RWPE1 (cell line): ENCODE results near the gene PTPN22.
"Not testable (repeated sequence)": the region's sequence is repeated elsewhere in the genome, so short reads cannot be mapped to it uniquely, and the experiment has no call there.

ENCODE experiments used
- CTCF ChIA-PET: fragments of 350-600 bp; sonication (Branson Sonifier 250); formaldehyde crosslinking; extraction: SDS; loops from one replicate; lab custom pipeline; 2021; lab: Yijun Ruan, JAX
- POLR2A ChIA-PET: fragments of 400-600 bp; formaldehyde crosslinking; extraction: SDS; loops from one replicate; lab custom pipeline; 2020; ENCODE audit warnings: antibody characterized with exemption; ENCODE audit not compliant: low non-redundant PET; lab: Yijun Ruan, JAX
- DNase-seq: peaks from one replicate; pipeline ENCODE4 v3.0.0; 2012; ENCODE audit warnings: low spot score
- H3K27ac ChIP-seq: fragments of 450-650 bp; 2 replicates; pipeline ENCODE4 v1.5.1; 2017
- TF ChIP-seq, protein P1 (sequence below): fragments of 450-650 bp; conservative IDR thresholded peaks from 2 replicates; pipeline ENCODE4 v1.5.1; 2017; ENCODE audit warnings: low read depth, mild to moderate bottlenecking

PTPN22 gene

GRCh38 chr1:113857776-113858175 is 13.7 kb downstream of the PTPN22 start:
- POLR2A ChIA-PET, result no interaction called here
- TF ChIP-seq, protein P1, sequence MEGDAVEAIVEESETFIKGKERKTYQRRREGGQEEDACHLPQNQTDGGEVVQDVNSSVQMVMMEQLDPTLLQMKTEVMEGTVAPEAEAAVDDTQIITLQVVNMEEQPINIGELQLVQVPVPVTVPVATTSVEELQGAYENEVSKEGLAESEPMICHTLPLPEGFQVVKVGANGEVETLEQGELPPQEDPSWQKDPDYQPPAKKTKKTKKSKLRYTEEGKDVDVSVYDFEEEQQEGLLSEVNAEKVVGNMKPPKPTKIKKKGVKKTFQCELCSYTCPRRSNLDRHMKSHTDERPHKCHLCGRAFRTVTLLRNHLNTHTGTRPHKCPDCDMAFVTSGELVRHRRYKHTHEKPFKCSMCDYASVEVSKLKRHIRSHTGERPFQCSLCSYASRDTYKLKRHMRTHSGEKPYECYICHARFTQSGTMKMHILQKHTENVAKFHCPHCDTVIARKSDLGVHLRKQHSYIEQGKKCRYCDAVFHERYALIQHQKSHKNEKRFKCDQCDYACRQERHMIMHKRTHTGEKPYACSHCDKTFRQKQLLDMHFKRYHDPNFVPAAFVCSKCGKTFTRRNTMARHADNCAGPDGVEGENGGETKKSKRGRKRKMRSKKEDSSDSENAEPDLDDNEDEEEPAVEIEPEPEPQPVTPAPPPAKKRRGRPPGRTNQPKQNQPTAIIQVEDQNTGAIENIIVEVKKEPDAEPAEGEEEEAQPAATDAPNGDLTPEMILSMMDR, result no peak
- H3K27ac ChIP-seq, result no peak overlapping the region
- DNase-seq, result no peak
- CTCF ChIA-PET, result no interaction called here

- POLR2A ChIA-PET, result no interaction called here
- CTCF ChIA-PET, result interaction anchor here (0.5 to 0.7 kb wide), 3 partner anchors 9 to 82 kb away, joined by 3 to 5 read pairs (median 3); no protein-coding TSS in a partner anchor
- H3K27ac ChIP-seq, result no peak overlapping the region
- no peak for DNase-seq
- TF ChIP-seq, protein P1, result no peak
These were observed 15.1 kb downstream of the PTPN22 start for GRCh38 chr1:113856401-113856790.

- ChIA-PET CTCF (interaction anchor here (0.5 to 0.9 kb wide), 4 partner anchors 9 to 83 kb away, joined by 3 to 5 read pairs (median 3); no protein-coding TSS in a partner anchor), POLR2A (no interaction called here)
- TF ChIP-seq, protein P1, result no peak
- no peak for DNase-seq
- no peak overlapping the region for H3K27ac ChIP-seq
These were observed 15.7 kb downstream of the PTPN22 start for GRCh38 chr1:113855630-113856400.

- POLR2A ChIA-PET, result no interaction called here
- TF ChIP-seq, protein P1, result no peak
- CTCF ChIA-PET, result no interaction called here
These were observed 17.3 kb downstream of the PTPN22 start for GRCh38 chr1:113854234-113854633.

DNA sequence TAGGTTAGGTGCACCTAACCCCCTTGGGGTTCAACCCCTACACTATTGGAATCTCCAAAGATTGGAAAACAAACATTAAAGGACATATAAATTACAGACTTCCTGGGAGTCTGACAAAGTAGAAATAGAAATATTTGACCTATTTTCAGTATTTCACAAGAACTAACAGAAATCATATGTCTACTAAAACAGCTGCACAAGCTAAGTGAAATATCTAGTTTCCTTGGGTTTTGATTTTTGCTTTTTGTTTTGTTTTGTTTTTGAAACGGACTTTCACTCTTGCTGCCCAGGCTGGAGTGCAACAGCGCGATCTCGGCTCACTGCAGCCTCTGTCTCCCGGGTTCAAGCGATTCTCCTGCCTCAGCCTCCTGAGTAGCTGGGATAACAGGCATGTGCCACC is 18.8 kb downstream of the PTPN22 start:
- DNase-seq, CTCF ChIA-PET: not testable (repeated sequence)
- POLR2A ChIA-PET, result interaction anchor here (0.6 kb wide), 1 partner anchor 16 kb away, joined by 3 read pairs; no protein-coding TSS in a partner anchor

More at GRCh38 chr1:113854234-113854633, 17.3 kb downstream of the PTPN22 start:
- no peak for DNase-seq
- H3K27ac ChIP-seq, result no peak overlapping the region

GRCh38 chr1:113850127-113850796 is 21.2 kb downstream of the PTPN22 start:
- ChIA-PET CTCF (interaction anchor here (0.7 to 1.2 kb wide), 2 partner anchors 432 to 760 kb away, joined by 3 to 4 read pairs; no protein-coding TSS in a partner anchor), POLR2A (no interaction called here)
- no peak for DNase-seq
- no peak overlapping the region for H3K27ac ChIP-seq
- TF ChIP-seq, protein P1, result no peak

More for the DNA sequence above, 18.8 kb downstream of the PTPN22 start:
- H3K27ac ChIP-seq, result not testable (repeated sequence)
